Inflammatory macrophage treated with lipopolysaccharide for 4 hours (primary cell): ENCODE results near the gene MAGEB4.
A peak's percentile ranks its signal among the peaks of the same experiment; 100 is the strongest.
"Not testable (repeated sequence)": the region's sequence is repeated elsewhere in the genome, so short reads cannot be mapped to it uniquely, and the experiment has no call there.

Source experiments
- DNase-seq: peaks from one replicate; pipeline ENCODE4 v3.0.0-alpha.2; 2020

MAGEB4 gene

GRCh38 chrX:30241724-30242415 lies at the start of gene MAGEB4:
Gene MAGEB4 (plus strand): TSS chrX:30242000. CDS start chrX:30242136, 136 bp downstream.
- no peak for DNase-seq

DNA sequence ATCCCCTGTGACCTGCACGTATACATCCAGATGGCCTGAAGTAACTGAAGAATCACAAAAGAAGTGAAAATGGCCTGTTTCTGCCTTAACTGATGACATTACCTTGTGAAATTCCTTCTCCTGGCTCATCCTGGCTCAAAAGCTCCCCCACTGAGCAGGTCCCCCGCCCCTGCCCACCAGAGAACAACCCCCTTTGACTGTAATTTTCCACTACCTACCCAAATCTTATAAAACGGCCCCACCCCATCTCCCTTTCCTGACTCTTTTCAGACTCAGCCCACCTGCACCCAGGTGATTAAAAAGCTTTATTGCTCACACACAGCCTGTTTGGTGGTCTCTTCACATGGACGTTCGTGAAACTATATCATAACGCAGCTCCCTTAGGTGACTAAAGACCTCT lies 47.9 kb upstream of the MAGEB4 start:
- DNase-seq, result not testable (repeated sequence)

GRCh38 chrX:30196322-30196721 lies 45.5 kb upstream of the MAGEB4 start:
- no peak for DNase-seq

DNA sequence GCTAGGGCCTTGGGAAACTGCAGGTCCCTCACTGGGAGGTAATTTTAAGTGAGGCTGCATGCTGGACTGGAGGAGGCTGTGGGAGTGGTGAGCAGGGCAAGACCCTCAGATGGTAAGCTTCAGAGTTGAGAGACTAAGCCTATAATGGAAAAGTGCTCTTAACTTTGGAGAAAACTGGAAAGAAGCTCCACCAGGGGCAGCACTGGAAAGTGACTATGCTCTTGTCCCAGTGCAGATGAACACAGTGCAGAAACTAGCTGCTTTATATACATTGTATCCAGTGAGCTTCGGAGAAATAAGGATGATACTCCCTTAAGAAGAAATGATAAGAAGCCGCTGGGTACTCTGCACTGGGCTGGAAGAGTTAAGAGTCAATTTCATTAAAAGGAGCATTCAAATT lies 29.6 kb upstream of the MAGEB4 start:
- no peak for DNase-seq

DNA sequence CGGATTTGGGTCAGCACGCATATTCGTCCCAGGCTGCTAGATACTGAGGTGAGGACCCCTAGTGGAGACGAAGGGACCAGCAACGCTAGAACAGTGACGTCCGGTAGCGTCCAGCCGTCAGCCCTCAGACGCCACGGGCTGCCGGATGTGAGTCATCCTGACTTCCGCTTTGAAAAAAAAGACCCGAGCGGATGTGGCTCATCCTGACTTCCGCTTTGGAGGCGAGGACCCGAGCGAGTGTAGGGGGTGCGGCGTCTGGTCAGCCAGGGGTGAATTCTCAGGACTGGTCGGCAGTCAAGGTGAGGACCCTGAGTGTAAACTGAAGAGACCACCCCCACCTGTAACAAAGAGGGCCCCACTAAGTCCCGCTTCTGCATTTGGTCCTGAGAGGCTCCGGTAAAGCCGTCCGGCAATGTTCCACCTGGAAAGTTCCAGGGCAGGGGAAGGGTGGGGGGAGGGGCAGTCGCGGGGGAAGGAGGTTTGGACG lies 26.4 kb upstream of the MAGEB4 start, which contains the start of gene MAGEB2:
Gene MAGEB2, plus strand, starts transcription at position 207 of the 487 bp plus-strand sequence. CDS start 3,018 bp downstream, outside the sequence.
- no peak for DNase-seq

- DNase-seq, result no peak
Measured at GRCh38 chrX:30217465-30217864, 24.3 kb upstream of the MAGEB4 start.

DNA sequence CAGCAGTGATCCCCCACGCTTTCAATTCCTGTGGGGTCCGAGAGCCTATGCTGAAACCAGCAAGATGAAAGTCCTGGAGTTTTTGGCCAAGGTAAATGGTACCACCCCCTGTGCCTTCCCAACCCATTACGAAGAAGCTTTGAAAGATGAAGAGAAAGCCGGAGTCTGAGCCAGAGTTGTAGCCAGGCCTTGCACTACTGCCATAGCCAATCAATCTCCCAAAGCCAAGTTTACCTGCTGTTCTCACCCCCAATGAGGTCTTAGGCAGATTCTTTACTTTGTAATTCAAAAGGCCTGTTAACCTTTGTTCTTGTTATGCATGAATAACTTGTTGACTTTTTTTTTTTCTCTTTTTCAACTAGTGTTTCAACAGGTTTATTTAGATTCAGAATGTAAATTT lies 22.4 kb upstream of the MAGEB4 start:
- DNase-seq, result no peak

DNA sequence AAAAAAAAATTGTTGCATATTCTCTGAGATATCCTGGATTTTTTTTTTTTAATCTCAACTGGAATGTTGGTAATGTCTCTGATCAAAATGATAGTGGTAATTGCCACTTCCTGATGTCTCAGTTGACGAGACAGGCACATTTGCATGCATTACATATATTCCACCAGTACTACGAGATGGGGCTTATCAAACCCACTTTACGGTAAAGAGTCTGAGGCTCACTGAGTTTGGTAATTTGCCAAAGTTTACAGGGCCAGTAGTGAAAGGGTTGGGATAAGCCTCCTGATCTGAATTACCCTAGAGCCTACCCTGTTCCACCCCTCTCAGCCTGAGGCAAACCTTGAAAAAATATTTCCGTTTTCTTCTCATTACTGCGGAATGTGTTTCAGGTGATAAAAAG lies 21.1 kb upstream of the MAGEB4 start:
- DNase-seq, result no peak

DNA sequence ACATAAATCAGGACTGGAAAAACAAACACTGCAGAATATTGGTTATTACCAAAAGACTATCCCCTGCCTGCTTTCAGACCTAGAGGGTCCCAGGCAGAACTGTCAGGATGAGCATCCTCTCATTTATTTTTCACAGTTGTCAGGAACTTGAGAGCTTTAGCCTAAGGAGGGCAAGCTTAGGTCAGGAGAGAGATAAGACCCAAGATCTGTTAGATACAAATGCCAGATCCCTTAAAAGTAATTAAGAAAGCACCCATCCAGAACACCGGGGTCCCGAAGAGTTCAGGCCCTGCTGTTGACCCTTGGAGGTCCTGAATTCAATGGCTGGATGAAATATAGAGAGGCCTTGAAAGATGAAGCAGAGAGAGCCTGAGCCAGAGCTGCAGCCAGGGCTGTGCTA lies 17.3 kb upstream of the MAGEB4 start:
- DNase-seq, result no peak

GRCh38 chrX:30228526-30228925 lies 13.3 kb upstream of the MAGEB4 start:
- DNase-seq, result no peak

DNA sequence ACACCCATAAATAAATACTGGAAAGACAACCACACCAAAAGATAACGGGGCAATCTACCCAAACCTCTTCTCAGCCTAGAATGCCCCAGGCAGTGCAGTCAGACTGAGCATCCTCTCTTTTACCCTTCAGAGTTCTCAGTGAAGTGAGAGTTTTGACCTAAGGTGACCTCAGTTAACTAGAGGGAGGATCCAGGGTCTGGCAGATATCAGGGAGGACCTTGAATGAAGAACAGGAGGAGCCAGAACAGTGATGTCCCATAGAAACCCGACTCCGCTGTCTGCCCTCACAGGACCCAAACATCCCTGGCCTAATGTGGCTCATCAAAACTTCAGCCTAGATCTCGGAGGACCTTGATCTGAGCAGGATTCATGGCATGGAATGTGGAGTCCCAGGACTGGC lies 11.4 kb upstream of the MAGEB4 start, which contains the start of gene MAGEB3:
Gene MAGEB3, plus strand, starts transcription at position 263 of the 400 bp plus-strand sequence. CDS start 5,268 bp downstream, outside the sequence.
- DNase-seq, result no peak

DNA sequence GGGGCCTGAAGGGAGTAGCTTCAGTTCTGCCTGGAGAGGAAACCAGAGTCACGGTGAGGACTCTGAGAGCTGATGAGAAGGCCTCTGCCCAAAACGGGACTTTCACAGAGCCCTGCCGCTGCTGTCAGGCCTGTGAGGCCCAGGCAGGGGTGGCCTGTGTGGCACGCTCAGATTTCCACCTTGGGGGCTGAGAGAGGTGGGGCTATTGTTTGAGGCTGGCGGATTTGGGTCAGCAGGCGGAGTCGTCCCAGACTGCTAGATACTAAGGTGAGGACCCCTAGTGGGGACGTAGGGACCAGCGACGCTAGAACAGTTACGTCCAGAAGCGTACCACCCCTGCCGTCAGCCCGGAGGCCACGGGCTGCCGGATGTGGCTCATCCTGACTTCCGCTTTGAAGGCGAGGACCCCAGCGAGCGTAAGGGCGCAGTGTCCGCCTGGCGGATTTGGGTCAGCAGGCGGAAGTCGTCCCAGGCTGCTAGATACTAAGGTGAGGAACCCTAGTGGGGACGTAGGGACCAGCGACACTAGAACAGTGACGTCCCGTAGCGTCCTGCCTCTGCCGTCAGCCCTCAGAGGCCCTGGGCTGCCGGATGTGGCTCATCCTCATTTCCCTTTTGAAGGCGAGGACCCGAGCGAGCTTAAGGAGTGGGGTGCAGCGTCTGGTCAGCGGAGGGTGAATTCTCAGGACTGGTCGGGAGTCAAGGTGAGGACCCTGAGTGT lies 5.1 kb downstream of the MAGEB4 start, which contains the start of gene MAGEB1:
Gene MAGEB1, plus strand, starts transcription at position 378 of the 721 bp plus-strand sequence. CDS start 3,348 bp downstream, outside the sequence.
- no peak for DNase-seq

DNA sequence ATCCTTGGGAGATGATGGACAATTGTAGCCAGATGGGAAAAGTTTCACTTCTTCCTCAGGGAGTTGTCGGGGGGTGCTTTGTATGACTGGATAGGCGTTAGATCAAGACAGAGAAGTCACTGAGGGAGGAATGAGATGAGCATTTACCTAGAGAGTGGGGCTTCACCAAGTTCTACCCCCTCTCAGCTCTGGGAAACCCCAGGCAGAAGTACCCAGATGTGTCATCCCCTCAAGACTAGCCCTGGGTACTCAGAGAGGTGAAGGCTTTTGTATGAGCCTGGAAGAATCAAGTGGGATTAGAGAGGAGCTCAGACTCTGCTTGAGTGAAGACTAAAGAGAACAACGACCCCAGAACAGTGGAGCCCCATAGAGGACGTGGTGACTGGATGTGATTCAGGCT lies 7.1 kb downstream of the MAGEB4 start:
- no peak for DNase-seq

DNA sequence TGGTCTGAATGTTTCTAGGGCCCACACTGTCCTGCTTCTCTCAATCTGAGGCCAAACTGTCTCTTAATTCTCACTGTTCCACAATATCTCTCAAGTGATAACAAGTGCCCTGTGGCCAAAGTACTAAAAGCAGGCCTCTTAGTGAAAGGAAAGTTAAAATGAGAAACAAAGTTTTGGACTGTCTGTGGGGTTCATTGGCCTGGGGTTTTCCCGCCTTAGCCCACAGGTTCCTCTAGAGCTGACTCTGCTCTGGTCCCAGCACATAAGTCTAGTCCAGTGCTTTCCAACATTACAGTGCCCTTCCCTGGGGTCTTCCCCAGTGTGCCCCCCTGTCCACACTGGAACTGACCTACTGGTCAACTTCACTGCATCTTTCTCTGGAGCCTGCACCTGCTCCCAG lies 11.5 kb downstream of the MAGEB4 start:
- no peak for DNase-seq

- no peak for DNase-seq
Measured at GRCh38 chrX:30259927-30260326, 18.1 kb downstream of the MAGEB4 start.

- no peak for DNase-seq
Measured at GRCh38 chrX:30261012-30261411, 19.2 kb downstream of the MAGEB4 start.

GRCh38 chrX:30262763-30263162 lies 21.0 kb downstream of the MAGEB4 start:
- no peak for DNase-seq

- no peak for DNase-seq
Measured at GRCh38 chrX:30270639-30271038, 28.8 kb downstream of the MAGEB4 start.

GRCh38 chrX:30275498-30275897 lies 33.7 kb downstream of the MAGEB4 start:
- DNase-seq, result no peak

GRCh38 chrX:30278365-30278764 lies 36.6 kb downstream of the MAGEB4 start:
- DNase-seq, result peak; percentile 22

DNA sequence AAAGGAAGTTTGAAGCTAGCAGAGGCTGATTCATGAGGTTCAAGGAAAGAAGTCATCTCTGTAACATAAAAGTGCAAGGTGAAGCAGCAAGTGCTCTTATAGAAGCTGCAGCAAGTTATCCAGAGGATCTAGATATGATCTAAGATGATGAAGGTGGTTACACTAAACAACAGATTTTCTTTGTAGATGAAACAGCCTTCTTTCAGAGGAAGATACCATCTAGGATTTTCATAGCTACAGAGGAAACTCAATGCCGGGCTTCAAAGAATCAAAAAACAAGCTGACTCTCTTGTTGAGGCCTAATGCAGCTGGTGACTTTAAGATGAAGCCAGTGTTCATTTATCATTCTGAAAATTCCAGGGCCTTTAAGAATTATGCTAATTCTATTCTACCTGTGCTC lies 38.6 kb downstream of the MAGEB4 start:
- no peak for DNase-seq

- no peak for DNase-seq
Measured at GRCh38 chrX:30282527-30282926, 40.7 kb downstream of the MAGEB4 start.

DNA sequence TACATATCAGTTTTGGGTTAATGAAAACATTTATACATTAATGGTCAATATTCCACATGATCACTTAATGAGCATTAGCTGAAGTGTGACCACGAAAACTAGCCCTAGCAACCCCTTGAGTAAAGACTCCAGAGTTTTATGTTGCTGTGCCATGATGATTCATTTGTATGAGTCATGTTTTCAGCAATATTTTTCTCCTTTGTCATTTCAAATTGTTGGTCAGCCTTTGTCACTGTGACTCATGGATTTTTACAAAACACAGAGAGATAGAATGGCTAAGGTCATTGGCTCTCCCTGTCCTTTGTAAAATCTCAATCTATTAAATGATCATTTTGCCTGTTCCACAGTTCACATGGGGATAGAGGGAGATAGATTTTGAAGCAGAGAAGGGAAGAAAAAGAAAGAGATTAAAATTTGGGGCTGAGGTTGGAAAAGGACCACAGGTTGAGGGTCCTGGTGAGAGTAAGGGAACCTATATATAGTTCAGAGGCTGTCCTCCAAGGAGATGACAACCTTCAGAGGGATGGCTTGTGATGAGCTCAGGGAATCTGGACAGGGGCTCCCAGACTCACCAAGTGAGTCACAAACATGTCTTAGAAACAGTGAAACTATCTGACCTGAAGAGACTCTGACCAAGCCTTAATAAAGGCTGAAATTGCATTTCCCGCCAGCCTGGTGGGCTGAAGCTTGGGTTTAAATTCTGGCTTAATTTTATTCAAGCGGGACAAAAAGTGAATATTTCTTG lies 41.8 kb downstream of the MAGEB4 start:
- peak; percentile 65 for DNase-seq
